HepG2 (cell line): ENCODE measurements around the gene AFF4. TPM values are rescaled to one million over a fixed set of nuclear protein-coding genes. Genes with fewer than 3 reads are reported as not detected.

Experiments used
- ARNTL ChIP-seq: sonication (generic); formaldehyde crosslinking; IDR thresholded peaks from 2 replicates; pipeline ENCODE4 v1.4.0; 2020; ENCODE audit warnings: mild to moderate bottlenecking, missing genetic modification reagents
- DNMT3B ChIP-seq: conservative IDR thresholded peaks from 2 replicates; pipeline ENCODE4 v1.6.1; 2016; ENCODE audit warnings: missing biosample characterization, control low read depth
- JDP2 ChIP-seq: sonication (generic); formaldehyde crosslinking; IDR thresholded peaks from 2 replicates; pipeline ENCODE4 v1.8.1; 2022; ENCODE audit warnings: missing genetic modification reagents, borderline replicate concordance
- KLF15 ChIP-seq: sonication (generic); formaldehyde crosslinking; IDR thresholded peaks from 2 replicates; pipeline ENCODE4 v1.8.1; 2023; ENCODE audit warnings: borderline replicate concordance, mild to moderate bottlenecking, inconsistent platforms, missing genetic modification reagents, mixed read lengths
- MEIS2 ChIP-seq: sonication (generic); formaldehyde crosslinking; IDR thresholded peaks from 2 replicates; pipeline ENCODE4 v1.9.0; 2021; ENCODE audit warnings: mild to moderate bottlenecking, missing genetic modification reagents
- NCOA2 ChIP-seq: sonication (generic); formaldehyde crosslinking; IDR thresholded peaks from 2 replicates; pipeline ENCODE4 v1.8.0; 2022; ENCODE audit warnings: inconsistent platforms
- RBM39 ChIP-seq: fragments of 200-400 bp; formaldehyde crosslinking; IDR thresholded peaks from one replicate; pipeline ENCODE4 v1.6.1; 2018; ENCODE audit warnings: antibody characterized with exemption, mild to moderate bottlenecking, low read depth, low read length; ENCODE audit not compliant: poor library complexity, severe bottlenecking
- SP5 ChIP-seq: IDR thresholded peaks from 2 replicates; pipeline ENCODE4 v1.6.1; 2016; ENCODE audit warnings: low read depth, borderline replicate concordance
- STAT5B ChIP-seq: sonication (generic); formaldehyde crosslinking; IDR thresholded peaks from 2 replicates; pipeline ENCODE4 v1.4.0; 2020; ENCODE audit warnings: missing genetic modification reagents
- ZNF20 ChIP-seq: sonication (generic); formaldehyde crosslinking; IDR thresholded peaks from 2 replicates; pipeline ENCODE4 v1.4.0; 2020; ENCODE audit warnings: mild to moderate bottlenecking, moderate library complexity, missing genetic modification reagents
- ZNF234 ChIP-seq: sonication (generic); formaldehyde crosslinking; conservative IDR thresholded peaks from 2 replicates; pipeline ENCODE4 v1.5.1; 2020; ENCODE audit warnings: mild to moderate bottlenecking, missing genetic modification reagents
- ZNF431 ChIP-seq: sonication (generic); formaldehyde crosslinking; IDR thresholded peaks from 2 replicates; pipeline ENCODE4 v1.9.0; 2022; ENCODE audit warnings: missing genetic modification reagents, low read depth, mild to moderate bottlenecking, borderline replicate concordance
- ZNF530 ChIP-seq: sonication (generic); formaldehyde crosslinking; IDR thresholded peaks from 2 replicates; pipeline ENCODE4 v1.5.0; 2020; ENCODE audit warnings: low read depth, mild to moderate bottlenecking, missing genetic modification reagents
- ZNF607 ChIP-seq: sonication (generic); formaldehyde crosslinking; IDR thresholded peaks from 2 replicates; pipeline ENCODE4 v1.5.1; 2020; ENCODE audit warnings: missing genetic modification reagents, mild to moderate bottlenecking, borderline replicate concordance
- ZNF782 ChIP-seq: sonication (generic); formaldehyde crosslinking; IDR thresholded peaks from 2 replicates; pipeline ENCODE4 v1.4.0; 2020; ENCODE audit warnings: missing genetic modification reagents, mild to moderate bottlenecking, borderline replicate concordance
- polyA plus RNA-seq, 8 experiments: library from polyadenylated mRNA; depleted of rRNA in 3 of 8; stranded (reverse) in 7 of 8; unstranded in 1 of 8; fragments of >200 nt; fragmentation: Illumina TruSeq in 4 of 8; extraction: Trizol in 4 of 8; gene quantifications; 2 replicates each; pipeline versions ENCODE4 v1.2.1 to v1.2.3, GENCODE V29; 2011 to 2016; ENCODE audit warnings: low read depth in 4 of 8, missing spikeins in 1 of 8, mixed read lengths in 1 of 8; ENCODE audit not compliant: insufficient read depth in 1 of 8
- total RNA-seq, 5 experiments: library from RNA; depleted of rRNA; stranded (reverse); fragments of >200 nt; fragmentation: Illumina TruSeq; extraction: Trizol; gene quantifications; 2 replicates each; pipeline ENCODE4 v1.2.3, GENCODE V29; 2016; ENCODE audit warnings: low read depth in 1 of 5
- TF ChIP-seq, protein P1 (sequence below), 2 experiments: fragments of 450-650 bp in 1 of 2; sonication (generic) in 1 of 2; formaldehyde crosslinking; IDR thresholded peaks; 2 replicates each; pipeline versions ENCODE4 v1.5.0 to v1.8.0; 2020 to 2022; ENCODE audit warnings: mild to moderate bottlenecking in 1 of 2, missing genetic modification reagents in 1 of 2
- TF ChIP-seq, protein P2 (sequence below): sonication (generic); formaldehyde crosslinking; conservative IDR thresholded peaks from 2 replicates; pipeline ENCODE4 v1.8.1; 2023; ENCODE audit warnings: missing genetic modification reagents
- TF ChIP-seq, protein P3 (sequence below): sonication (generic); formaldehyde crosslinking; IDR thresholded peaks from 2 replicates; pipeline ENCODE4 v1.4.0; 2020; ENCODE audit warnings: mild to moderate bottlenecking, missing genetic modification reagents
- TF ChIP-seq, protein P4 (sequence below): sonication (generic); formaldehyde crosslinking; IDR thresholded peaks from 2 replicates; pipeline ENCODE4 v1.4.0; 2020; ENCODE audit warnings: mild to moderate bottlenecking, missing genetic modification reagents
- TF ChIP-seq, protein P5 (sequence below): IDR thresholded peaks from 2 replicates; pipeline ENCODE4 v1.6.1; 2016; ENCODE audit warnings: low read depth

Gene AFF4
- total and polyA plus RNA-seq, 2 of the 13 experiments (the other 11 are each of a cell fraction or from before 2014, with no cell fraction given): 22.1 to 25.5 TPM

GRCh38 chr5:132963171-132964104, at the start of gene AFF4 (continued):
- TF ChIP-seq STAT5B (CRISPR knock-in tag) (no peak), JDP2 (no peak), SP5 (CRISPR knock-in tag) (peak; percentile 69; the same call in 1 of the 2 replicates), KLF15 (no peak), ZNF20 (CRISPR knock-in tag) (no peak), ZNF530 (CRISPR knock-in tag) (peak; percentile 23; the same call in 1 of the 2 replicates), ZNF431 (CRISPR knock-in tag) (peak; percentile 84), ZNF234 (CRISPR knock-in tag) (peak; percentile 98), ZNF607 (CRISPR knock-in tag) (peak; percentile 91; the same call in 1 of the 2 replicates), ARNTL (CRISPR knock-in tag) (peak; percentile 69; the same call in 1 of the 2 replicates), RBM39 (peak; percentile 73), ZNF782 (CRISPR knock-in tag) (no peak; the same call in 1 of the 2 replicates), DNMT3B (peak; percentile 46; the same call in 1 of the 2 replicates), NCOA2 (peak; percentile 36; the same call in 1 of the 2 replicates), MEIS2 (CRISPR knock-in tag) (peak; percentile 81)
- TF ChIP-seq, protein P1, sequence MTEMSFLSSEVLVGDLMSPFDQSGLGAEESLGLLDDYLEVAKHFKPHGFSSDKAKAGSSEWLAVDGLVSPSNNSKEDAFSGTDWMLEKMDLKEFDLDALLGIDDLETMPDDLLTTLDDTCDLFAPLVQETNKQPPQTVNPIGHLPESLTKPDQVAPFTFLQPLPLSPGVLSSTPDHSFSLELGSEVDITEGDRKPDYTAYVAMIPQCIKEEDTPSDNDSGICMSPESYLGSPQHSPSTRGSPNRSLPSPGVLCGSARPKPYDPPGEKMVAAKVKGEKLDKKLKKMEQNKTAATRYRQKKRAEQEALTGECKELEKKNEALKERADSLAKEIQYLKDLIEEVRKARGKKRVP (CRISPR knock-in tag; IDR thresholded peaks at IDR 0.05): peak in 1 of 2 experiments; percentile 73; a peak in 1 of 4 replicates
- TF ChIP-seq, protein P2, sequence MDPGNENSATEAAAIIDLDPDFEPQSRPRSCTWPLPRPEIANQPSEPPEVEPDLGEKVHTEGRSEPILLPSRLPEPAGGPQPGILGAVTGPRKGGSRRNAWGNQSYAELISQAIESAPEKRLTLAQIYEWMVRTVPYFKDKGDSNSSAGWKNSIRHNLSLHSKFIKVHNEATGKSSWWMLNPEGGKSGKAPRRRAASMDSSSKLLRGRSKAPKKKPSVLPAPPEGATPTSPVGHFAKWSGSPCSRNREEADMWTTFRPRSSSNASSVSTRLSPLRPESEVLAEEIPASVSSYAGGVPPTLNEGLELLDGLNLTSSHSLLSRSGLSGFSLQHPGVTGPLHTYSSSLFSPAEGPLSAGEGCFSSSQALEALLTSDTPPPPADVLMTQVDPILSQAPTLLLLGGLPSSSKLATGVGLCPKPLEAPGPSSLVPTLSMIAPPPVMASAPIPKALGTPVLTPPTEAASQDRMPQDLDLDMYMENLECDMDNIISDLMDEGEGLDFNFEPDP (CRISPR knock-in tag): peak; percentile 96; the same call in 1 of the 2 replicates
- TF ChIP-seq, protein P3, sequence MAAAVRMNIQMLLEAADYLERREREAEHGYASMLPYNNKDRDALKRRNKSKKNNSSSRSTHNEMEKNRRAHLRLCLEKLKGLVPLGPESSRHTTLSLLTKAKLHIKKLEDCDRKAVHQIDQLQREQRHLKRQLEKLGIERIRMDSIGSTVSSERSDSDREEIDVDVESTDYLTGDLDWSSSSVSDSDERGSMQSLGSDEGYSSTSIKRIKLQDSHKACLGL (CRISPR knock-in tag): peak; percentile 69
- TF ChIP-seq, protein P4, sequence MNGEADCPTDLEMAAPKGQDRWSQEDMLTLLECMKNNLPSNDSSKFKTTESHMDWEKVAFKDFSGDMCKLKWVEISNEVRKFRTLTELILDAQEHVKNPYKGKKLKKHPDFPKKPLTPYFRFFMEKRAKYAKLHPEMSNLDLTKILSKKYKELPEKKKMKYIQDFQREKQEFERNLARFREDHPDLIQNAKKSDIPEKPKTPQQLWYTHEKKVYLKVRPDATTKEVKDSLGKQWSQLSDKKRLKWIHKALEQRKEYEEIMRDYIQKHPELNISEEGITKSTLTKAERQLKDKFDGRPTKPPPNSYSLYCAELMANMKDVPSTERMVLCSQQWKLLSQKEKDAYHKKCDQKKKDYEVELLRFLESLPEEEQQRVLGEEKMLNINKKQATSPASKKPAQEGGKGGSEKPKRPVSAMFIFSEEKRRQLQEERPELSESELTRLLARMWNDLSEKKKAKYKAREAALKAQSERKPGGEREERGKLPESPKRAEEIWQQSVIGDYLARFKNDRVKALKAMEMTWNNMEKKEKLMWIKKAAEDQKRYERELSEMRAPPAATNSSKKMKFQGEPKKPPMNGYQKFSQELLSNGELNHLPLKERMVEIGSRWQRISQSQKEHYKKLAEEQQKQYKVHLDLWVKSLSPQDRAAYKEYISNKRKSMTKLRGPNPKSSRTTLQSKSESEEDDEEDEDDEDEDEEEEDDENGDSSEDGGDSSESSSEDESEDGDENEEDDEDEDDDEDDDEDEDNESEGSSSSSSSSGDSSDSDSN (CRISPR knock-in tag): peak; percentile 96
- TF ChIP-seq, protein P5, sequence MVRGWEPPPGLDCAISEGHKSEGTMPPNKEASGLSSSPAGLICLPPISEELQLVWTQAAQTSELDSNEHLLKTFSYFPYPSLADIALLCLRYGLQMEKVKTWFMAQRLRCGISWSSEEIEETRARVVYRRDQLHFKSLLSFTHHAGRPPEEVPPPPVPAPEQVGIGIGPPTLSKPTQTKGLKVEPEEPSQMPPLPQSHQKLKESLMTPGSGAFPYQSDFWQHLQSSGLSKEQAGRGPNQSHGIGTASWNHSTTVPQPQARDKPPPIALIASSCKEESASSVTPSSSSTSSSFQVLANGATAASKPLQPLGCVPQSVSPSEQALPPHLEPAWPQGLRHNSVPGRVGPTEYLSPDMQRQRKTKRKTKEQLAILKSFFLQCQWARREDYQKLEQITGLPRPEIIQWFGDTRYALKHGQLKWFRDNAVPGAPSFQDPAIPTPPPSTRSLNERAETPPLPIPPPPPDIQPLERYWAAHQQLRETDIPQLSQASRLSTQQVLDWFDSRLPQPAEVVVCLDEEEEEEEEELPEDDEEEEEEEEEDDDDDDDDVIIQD (CRISPR knock-in tag): peak; percentile 62; the same call in 1 of the 2 replicates
